Prostate gland (tissue), 2 donors: ENCODE data around the gene BOK. TPM values are rescaled to one million over a fixed set of nuclear protein-coding genes. Genes with fewer than 3 reads are reported as not detected.

Experiments used
- DNase-seq: peaks from one replicate; pipeline ENCODE4 v3.0.0-alpha.2; 2019; ENCODE audit warnings: low spot score
- H3K27ac ChIP-seq, 2 donors: fragments of 200-600 bp; sonication (generic); 2 replicates each; pipeline ENCODE4 v1.5.1; 2017 to 2019
- H3K27me3 ChIP-seq: fragments of 200-600 bp; sonication (generic); replicated peaks from 2 replicates; pipeline ENCODE4 v1.5.1; 2019; ENCODE audit not compliant: insufficient read depth
- H3K36me3 ChIP-seq, 2 donors: fragments of 200-600 bp; sonication (generic); 1 replicate in 1 of 2; 2 replicates in 1 of 2; pipeline versions ENCODE4 v1.5.1 to v1.8.1; 2017 to 2019
- H3K4me1 ChIP-seq: fragments of 200-600 bp; sonication (generic); replicated peaks from 2 replicates; pipeline ENCODE4 v1.5.1; 2019
- H3K4me3 ChIP-seq, 2 donors: fragments of 200-600 bp; sonication (generic); 2 replicates each; pipeline ENCODE4 v1.5.1; 2017 to 2019
- H3K9me3 ChIP-seq: fragments of 200-600 bp; sonication (generic); 2 replicates; pipeline ENCODE4 v1.5.1; 2017
- CTCF ChIP-seq, 4 experiments: fragments of 200-600 bp in 2 of 4; fragments of 450-650 bp in 2 of 4; sonication (generic) in 2 of 4; IDR thresholded peaks; 1 replicate in 3 of 4; 2 replicates in 1 of 4; pipeline ENCODE4 v1.5.1; 2016 to 2019; ENCODE audit warnings: antibody characterized with exemption in 4 of 4, mild to moderate bottlenecking in 2 of 4, moderate library complexity in 2 of 4
- POLR2A ChIP-seq: fragments of 450-650 bp; IDR thresholded peaks from one replicate; pipeline ENCODE4 v1.6.1; 2016; ENCODE audit warnings: antibody characterized with exemption, mild to moderate bottlenecking
- POLR2AphosphoS5 ChIP-seq: sonication (generic); formaldehyde crosslinking; IDR thresholded peaks from one replicate; pipeline ENCODE4 v1.6.1; 2017; ENCODE audit warnings: antibody characterized with exemption
- WGBS: methylation state at CpG from one replicate; pipeline ENCODE4 v1.1.5; 2018; 5-methylcytosine and 5-hydroxymethylcytosine counted together
- intact Hi-C: fragments of 100-400 bp; cut with DNase I; formaldehyde crosslinking; loops from one replicate; pipeline ENCODE4 v1.14.2; 2022
- total RNA-seq, 2 donors: library from RNA; depleted of rRNA; stranded (reverse); fragments of >200 nt; gene quantifications; one replicate each; pipeline ENCODE4 v1.1.0, GENCODE V29; 2016

BOK gene
- 10 to 100 TPM; 58.3 to 91.6 TPM for total RNA-seq

GRCh38 chr2:241558532-241559322 lies at the start of gene BOK:
Gene BOK (plus strand): TSS chr2:241558745. CDS start chr2:241559484, 739 bp downstream.
- Histone ChIP-seq H3K27me3 (no peaks in the 10 kb centered on the region), H3K27ac (peak within 1 kb of the TSS; percentile 70 to 80), H3K36me3 (no peaks in the 10 kb centered on the region), H3K4me3 (peak within 1 kb of the TSS; percentile 49 to 74), H3K4me1 (peaks cover 32% of the 10 kb centered on the region), H3K9me3 (no peaks in the 10 kb centered on the region)
- peak; percentile 41 for DNase-seq
- intact Hi-C loops = no loop called here
- WGBS = under 1% methylated on average over 72 of the region's 98 CpGs
- TF ChIP-seq CTCF (IDR thresholded peaks at IDR 0.05) (peak in 1 of 4 experiments; percentile 12), POLR2A (peak; percentile 73), POLR2AphosphoS5 (peak; percentile 16)

GRCh38 chr2:241509155-241509784 lies 49.3 kb upstream of the BOK start:
- peak overlapping the region; percentile 96 for H3K4me3 ChIP-seq
- H3K4me1 ChIP-seq = peaks cover 4% of the 10 kb centered on the region
- WGBS = 19% methylated on average over 14 of the region's 24 CpGs
- intact Hi-C loops = loop anchor here (5.0 to 10.0 kb wide), 2 partner anchors 154 to 192 kb away; partner anchors contain the start of genes FARP2, HDLBP and SEPTIN2
- H3K27me3 ChIP-seq = no peaks in the 10 kb centered on the region
- TF ChIP-seq POLR2A (no peak), POLR2AphosphoS5 (no peak), CTCF (IDR thresholded peaks at IDR 0.05) (no peak)
- H3K27ac ChIP-seq = peak overlapping the region; percentile 85 to 91
- DNase-seq = no peak
- H3K36me3 ChIP-seq = no peaks in the 10 kb centered on the region
- H3K9me3 ChIP-seq = no peaks in the 10 kb centered on the region

- Histone ChIP-seq H3K27me3 (no peaks in the 10 kb centered on the region), H3K36me3 (no peaks in the 10 kb centered on the region), H3K9me3 (no peaks in the 10 kb centered on the region), H3K4me3 (no peak overlapping the region), H3K4me1 (peaks cover 4% of the 10 kb centered on the region), H3K27ac (no peak overlapping the region)
- intact Hi-C loops = no loop called here
- DNase-seq = no peak
- 94% methylated on average over 6 of the region's 6 CpGs for WGBS
- no peak for TF ChIP-seq POLR2AphosphoS5
- TF ChIP-seq POLR2A = no peak
- TF ChIP-seq CTCF (IDR thresholded peaks at IDR 0.05) = no peak
These were observed 47.3 kb upstream of the BOK start for GRCh38 chr2:241511091-241511741.

- no peaks in the 10 kb centered on the region for H3K9me3 ChIP-seq
- DNase-seq = no peak
- H3K4me3 ChIP-seq = no peak overlapping the region
- H3K4me1 ChIP-seq = no peaks in the 10 kb centered on the region
- H3K27me3 ChIP-seq = no peaks in the 10 kb centered on the region
- intact Hi-C loops = no loop called here
- H3K27ac ChIP-seq = no peak overlapping the region
- WGBS = 64% methylated on average over 5 of the region's 5 CpGs
- no peaks in the 10 kb centered on the region for H3K36me3 ChIP-seq
- TF ChIP-seq POLR2AphosphoS5 (no peak), POLR2A (no peak), CTCF (IDR thresholded peaks at IDR 0.05) (no peak)
These were observed 44.0 kb upstream of the BOK start for GRCh38 chr2:241514553-241514952.
